AG04449 (cell line): ENCODE measurements around the gene OVOL1.

Experiments
- CTCF ChIA-PET: fragments of 350-600 bp; formaldehyde crosslinking; extraction: SDS; loops from one replicate; lab custom pipeline; 2021; ENCODE audit warnings: antibody characterized with exemption; lab: Yijun Ruan, JAX
- POLR2A ChIA-PET: fragments of 400-600, 350-600 bp; formaldehyde crosslinking; extraction: SDS; loops from one replicate; lab custom pipeline; 2020; ENCODE audit warnings: antibody characterized with exemption, inconsistent platforms; lab: Yijun Ruan, JAX
- DNase-seq: peaks from one replicate; pipeline ENCODE4 v3.0.0-alpha.2; 2010; ENCODE audit warnings: low read depth, low spot score
- H3K4me3 ChIP-seq: 2 replicates; pipeline ENCODE4 v1.5.1; 2011; ENCODE audit warnings: low read depth, mild to moderate bottlenecking, control low read depth, low read length
- CTCF ChIP-seq: IDR thresholded peaks from one replicate; pipeline ENCODE4 v1.5.1; 2011; ENCODE audit warnings: mild to moderate bottlenecking, moderate library complexity, low read length, control low read depth, inconsistent platforms; ENCODE audit not compliant: insufficient read depth; ENCODE audit errors: missing control alignments

OVOL1 gene

DNA sequence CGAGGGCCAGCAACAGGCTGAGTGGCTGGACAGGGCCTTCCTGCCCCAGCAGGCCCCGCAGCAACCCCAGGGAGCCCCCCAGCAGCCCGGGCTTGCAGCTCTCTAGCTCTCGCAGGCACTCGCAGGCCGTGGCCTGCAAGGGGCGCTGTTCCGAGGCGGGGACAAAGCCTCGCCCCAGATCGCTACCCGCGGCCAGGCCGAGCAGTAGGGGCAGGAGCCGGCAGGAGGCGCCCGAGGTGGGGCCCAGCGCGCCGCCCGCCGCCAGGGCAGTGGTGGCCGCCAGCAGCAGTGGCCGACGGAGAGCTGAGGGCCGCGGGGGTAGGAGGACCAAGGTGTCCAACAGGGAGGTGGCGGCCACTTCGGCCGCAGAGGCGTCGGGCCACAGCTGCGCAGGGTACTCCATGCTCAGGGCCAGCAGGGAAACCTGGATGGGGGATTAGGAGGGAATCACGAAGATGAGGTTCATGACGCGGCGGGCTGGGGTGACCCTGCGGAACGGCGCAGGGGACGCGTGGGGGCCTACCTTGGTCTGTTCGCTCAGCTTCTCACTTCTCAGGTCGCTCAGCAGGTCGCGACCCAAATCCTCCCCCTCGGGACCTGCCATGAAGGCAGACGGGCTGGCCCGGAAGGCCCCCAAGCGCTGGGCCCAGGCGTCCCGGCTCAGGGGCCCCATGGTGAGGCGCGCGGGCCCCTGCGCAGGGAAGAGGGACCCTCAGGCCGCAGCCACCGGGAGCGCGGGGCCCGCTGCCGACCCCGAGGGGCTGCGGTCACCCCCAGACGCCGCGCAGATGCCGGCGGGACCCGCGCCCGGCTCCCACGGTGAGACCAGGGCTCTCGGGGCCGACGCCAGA, 6.7 kb upstream of the OVOL1 start:
- POLR2A ChIA-PET: no interaction called here
- TF ChIP-seq CTCF: peak; percentile 82
- DNase-seq: no peak
- CTCF ChIA-PET: interaction anchor here (0.7 to 4.0 kb wide), 40 partner anchors 9 to 211 kb away, joined by 3 to 76 read pairs (median 5); partner anchors contain the start of genes FIBP, KAT5, RNASEH2C and SNX32
- peak overlapping the region; percentile 80 for H3K4me3 ChIP-seq

DNA sequence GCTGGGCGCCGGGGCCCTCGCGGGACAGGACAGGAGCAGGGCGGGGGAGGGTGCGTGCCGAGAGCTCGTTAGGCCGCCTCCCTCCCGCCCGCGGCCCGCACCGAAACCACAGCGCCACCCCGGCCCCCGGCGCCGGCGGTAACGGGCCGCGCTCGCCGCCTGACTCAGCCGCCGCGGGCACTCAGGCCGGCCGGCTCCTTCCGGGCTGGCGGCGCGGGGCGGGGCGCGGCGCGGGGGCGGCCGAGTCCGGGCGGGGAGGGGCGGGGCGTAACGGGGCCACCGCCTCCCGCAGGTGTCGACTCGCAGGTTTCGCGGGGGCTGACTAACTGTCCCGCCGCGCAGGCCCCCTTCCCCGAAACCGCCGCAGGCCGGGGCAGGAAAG, 6.1 kb upstream of the OVOL1 start, which contains the start of gene AP5B1:
TSS of gene AP5B1 (minus strand) at position 207 of the 382 bp plus-strand sequence. CDS start 385 bp downstream, outside the sequence.
- peak within 1 kb of the TSS; percentile 80 for H3K4me3 ChIP-seq
- no peak for DNase-seq
- ChIA-PET CTCF (interaction anchor here (0.9 to 4.0 kb wide), 26 partner anchors 10 to 207 kb away, joined by 3 to 76 read pairs (median 7); partner anchors contain the start of genes FIBP, KAT5, RNASEH2C and SNX32), POLR2A (no interaction called here)
- no peak for TF ChIP-seq CTCF

DNA sequence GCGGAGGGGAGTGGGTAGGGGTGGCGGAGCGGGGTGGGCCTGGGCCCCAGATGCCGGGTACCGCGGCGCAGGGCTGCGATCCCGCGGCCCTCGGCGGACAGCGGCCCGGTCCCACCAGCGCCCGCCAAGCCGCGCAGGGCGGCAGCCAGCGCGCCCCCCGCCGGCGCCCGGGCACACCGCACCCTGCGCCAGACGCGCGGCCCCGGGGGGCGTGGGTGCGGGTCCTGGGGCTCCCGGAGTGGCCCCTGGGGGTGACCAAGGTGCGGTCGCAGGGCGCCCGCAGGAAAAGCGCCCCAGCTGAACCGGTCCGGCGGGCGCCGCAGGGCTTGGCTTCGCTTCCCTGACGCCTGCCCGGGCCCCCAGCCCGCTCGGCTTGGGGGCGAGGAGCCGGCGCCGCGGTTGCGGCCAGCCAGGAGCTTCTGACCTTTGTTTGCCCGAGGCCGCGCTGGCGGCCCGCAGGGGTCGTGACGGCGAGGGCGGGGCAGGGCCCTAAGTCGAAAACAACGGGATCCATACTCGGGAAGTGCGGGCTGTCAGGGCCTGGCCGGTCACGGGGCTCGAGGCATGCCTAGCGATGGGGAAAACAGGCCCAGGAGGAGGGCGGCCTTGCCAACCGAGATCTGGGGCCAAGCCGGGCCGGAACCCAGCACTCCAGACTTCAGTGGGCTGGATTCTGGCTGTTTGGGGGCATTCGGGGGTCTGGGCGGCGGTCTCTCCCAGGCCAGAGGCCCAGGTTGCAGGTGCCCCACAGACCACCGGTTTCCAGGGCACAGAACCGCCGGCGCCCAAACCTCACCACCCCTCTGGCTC, 5.5 kb upstream of the OVOL1 start:
- CTCF ChIA-PET: interaction anchor here (0.9 to 4.0 kb wide), 14 partner anchors 9 to 205 kb away, joined by 3 to 76 read pairs (median 8); partner anchors contain the start of genes FIBP, KAT5 and SNX32
- TF ChIP-seq CTCF: no peak
- H3K4me3 ChIP-seq: peak overlapping the region; percentile 80
- POLR2A ChIA-PET: no interaction called here
- no peak for DNase-seq

- CTCF ChIA-PET: interaction anchor here (0.9 to 4.0 kb wide), 8 partner anchors 7 to 80 kb away, joined by 3 to 76 read pairs (median 8); partner anchors contain the start of gene KAT5
- H3K4me3 ChIP-seq: no peak overlapping the region
Measured at GRCh38 chr11:65781962-65782815, 4.7 kb upstream of the OVOL1 start.

DNA sequence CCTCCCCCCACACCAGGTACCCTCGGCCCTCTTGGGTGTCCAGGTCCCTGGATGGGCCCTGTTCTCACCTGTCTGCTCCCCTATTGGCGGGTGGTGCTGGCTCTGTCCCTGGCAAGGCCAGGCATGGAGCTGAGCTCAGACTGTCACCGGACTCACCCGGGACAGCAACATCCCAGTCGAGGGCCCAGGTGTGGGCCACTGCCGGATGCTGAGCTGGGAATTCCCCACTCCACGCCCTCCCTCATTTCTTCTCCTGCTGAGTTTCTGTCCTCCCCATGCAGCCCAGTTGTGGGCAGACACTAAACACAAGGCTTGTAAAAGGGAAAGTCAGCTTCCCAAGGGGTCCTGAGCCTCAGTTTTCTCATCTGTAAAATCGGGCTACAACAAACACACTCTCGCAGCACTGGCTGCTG, 4.0 kb upstream of the OVOL1 start:
- ChIA-PET CTCF (interaction anchor here (1.0 to 3.0 kb wide), 6 partner anchors 8 to 71 kb away, joined by 3 to 15 read pairs (median 4); partner anchors contain the start of gene KAT5), POLR2A (no interaction called here)
- no peak for DNase-seq
- H3K4me3 ChIP-seq: no peak overlapping the region
- TF ChIP-seq CTCF: no peak

More at GRCh38 chr11:65781962-65782815, 4.7 kb upstream of the OVOL1 start:
- no peak for DNase-seq
- TF ChIP-seq CTCF: no peak
- POLR2A ChIA-PET: no interaction called here
